GM21423 (cell line): Measurements from ENCODE around the gene GJC2.

Experiments used
- ATAC-seq: cut with Tn5 transposase; IDR thresholded peaks from one replicate; pipeline ENCODE4 v1.9.1; 2021; ENCODE audit warnings: mild to moderate bottlenecking, moderate library complexity; ENCODE audit not compliant: unreplicated experiment

The GJC2 gene

GRCh38 chr1:228156515-228156881 lies 6.8 kb downstream of the GJC2 start:
- no peak for ATAC-seq

- no peak for ATAC-seq
These were observed 7.4 kb downstream of the GJC2 start for GRCh38 chr1:228156941-228157728.

- no peak for ATAC-seq
These were observed 8.0 kb downstream of the GJC2 start for GRCh38 chr1:228157729-228158126.

DNA sequence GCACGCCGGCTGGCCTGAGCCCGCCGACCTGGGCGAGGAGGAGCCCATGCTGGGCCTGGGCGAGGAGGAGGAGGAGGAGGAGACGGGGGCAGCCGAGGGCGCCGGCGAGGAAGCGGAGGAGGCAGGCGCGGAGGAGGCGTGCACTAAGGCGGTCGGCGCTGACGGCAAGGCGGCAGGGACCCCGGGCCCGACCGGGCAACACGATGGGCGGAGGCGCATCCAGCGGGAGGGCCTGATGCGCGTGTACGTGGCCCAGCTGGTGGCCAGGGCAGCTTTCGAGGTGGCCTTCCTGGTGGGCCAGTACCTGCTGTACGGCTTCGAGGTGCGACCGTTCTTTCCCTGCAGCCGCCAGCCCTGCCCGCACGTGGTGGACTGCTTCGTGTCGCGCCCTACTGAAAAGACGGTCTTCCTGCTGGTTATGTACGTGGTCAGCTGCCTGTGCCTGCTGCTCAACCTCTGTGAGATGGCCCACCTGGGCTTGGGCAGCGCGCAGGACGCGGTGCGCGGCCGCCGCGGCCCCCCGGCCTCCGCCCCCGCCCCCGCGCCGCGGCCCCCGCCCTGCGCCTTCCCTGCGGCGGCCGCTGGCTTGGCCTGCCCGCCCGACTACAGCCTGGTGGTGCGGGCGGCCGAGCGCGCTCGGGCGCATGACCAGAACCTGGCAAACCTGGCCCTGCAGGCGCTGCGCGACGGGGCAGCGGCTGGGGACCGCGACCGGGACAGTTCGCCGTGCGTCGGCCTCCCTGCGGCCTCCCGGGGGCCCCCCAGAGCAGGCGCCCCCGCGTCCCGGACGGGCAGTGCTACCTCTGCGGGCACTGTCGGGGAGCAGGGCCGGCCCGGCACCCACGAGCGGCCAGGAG lies 8.6 kb downstream of the GJC2 start:
- ATAC-seq = no peak

DNA sequence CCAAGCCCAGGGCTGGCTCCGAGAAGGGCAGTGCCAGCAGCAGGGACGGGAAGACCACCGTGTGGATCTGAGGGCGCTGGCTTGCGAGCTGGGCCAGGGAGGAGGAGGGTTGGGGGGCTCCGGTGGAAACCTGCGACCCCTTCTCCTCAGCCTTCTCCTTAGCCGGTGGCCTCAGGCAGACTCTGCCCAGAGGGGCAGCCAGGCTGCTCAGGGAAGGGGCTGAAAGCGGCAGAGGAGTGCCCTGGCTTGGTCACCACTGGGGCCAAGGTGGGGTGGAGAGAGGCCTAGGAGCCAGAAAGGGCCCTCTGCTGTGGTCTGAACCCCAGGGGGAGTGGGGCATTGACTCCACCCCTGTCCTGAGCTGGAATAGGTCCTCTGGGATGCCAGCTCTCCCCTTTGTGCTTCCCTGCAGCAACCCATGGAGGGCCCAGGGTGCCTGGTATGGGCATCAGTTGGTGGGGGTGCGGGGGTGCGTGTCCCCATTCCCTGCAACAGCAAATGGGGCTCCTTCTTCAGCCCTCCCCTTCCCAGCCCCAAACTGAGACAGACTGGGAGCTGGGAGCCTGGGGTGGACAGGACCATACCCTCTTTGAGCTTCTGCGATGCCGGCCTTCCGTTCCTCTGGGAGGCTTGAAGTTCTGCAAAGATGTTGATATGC lies 9.4 kb downstream of the GJC2 start:
- ATAC-seq = no peak

DNA sequence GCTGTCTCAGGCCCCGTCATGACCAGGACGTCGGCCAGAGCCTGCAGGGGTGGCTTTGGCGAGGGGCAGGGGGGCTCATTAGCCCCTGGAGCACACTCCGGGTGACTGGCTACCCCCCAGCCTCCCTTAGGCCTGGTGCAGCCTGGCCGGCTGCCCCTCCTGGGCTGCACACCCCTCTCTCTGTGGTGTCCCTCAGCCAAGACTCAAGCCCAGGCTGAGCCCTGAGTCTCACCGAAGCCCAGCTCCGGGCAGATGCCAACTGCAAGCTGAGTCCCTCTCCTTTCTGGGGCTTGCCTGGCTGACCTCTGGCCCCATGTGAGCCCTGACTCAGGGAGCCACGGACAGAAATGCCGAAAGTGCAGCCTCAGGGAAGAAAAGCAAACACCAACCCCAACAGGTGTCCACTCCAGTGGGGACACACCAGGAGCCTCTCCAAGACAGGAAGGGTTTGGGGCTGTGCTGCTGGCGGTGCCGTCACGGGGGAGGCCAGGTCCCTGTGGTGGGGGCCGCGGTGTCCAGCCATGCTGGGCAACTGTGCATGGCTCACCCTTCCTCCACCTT lies 10.6 kb downstream of the GJC2 start:
- ATAC-seq = no peak

DNA sequence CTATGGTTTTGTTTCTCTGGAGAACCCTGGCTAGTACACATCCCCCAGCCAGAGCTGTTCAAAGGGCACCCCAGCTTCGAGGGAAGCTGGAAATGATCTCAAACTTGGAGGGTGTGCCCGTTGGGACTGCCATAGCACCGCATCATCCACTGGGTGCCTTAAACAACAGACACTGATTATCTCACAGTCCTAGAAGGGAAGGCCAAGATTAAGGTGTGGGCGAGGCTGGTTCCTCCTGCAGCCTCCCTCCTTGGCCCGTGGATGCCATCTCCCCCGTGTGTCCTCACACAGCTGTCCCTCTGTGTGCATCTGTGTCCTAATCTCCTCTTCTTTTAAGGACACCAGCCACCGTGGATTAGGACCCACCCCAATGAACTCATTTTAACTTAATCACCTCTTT lies 11.6 kb downstream of the GJC2 start:
- no peak for ATAC-seq

- no peak for ATAC-seq
These were observed 12.1 kb downstream of the GJC2 start for GRCh38 chr1:228161866-228162265.

DNA sequence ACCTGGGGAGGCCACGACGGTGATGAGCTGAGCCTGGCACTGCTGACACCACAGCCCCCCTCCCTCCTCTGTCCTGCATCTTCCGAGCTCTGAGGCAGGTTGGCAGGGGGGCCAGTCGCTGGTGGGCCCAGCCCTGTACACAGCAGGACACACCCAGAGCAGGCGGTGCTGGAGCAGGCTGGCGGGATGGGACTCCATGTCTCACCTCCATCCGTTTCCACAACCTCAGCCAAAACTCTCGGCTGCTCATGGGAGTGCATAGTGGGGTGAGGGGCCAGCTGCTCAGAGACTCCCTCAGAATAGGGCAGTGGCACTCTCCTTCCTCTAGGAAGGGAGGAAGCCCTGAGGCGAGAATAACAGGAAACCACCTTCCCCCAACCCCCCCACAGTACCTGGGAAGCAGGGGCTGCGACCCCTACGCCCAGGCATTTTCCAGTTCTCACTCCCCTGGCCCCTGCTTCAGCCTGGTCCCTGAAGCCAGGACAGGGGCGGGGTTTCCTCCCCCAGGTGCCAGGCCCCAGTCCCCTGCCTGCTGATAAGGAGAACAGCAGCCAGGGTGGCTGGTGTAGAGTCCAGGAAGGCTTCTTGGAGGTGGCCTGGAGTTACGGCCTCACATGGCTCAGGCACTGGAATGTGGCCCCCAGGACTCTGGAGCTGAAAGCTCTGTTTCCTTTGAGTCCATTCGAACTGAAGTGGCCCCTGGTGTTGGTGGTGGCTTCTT lies 12.7 kb downstream of the GJC2 start:
- ATAC-seq = no peak

GRCh38 chr1:228163007-228163753 lies 13.4 kb downstream of the GJC2 start:
- ATAC-seq = no peak

DNA sequence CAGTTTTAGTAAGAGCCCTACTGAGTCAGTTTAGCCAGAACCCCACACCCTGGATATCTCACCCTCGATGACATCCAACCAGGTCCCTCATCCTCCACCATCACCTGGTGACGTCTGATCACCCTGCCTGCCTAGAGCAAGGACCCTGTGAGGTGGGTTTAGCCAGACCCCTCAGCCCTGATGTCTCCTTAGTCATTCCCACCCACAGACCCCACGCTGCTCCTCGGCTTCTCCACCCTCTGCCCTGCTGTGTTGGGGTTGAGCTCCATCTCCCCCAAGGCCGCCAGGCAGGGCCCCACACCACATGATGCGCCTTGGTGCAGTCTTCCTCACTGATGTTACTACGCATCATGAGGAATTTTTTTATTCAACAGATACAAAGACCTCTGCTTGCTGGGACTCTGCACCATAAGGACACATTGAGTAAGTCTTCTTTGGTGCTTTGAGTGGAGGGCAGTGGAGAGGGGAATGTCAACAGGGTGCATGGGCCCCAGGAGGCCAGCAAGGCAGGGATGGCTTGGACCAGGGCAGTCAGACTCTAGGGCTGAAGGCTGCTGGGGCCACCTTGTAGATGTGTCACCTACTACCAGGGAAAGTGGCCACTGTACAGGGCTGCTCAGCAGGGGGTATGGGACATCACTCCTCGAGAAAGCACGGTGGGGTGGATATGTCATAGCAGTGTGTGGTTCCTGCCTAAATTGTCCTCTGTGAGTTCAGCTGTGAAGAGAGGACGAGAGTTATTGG lies 14.2 kb downstream of the GJC2 start:
- no peak for ATAC-seq

DNA sequence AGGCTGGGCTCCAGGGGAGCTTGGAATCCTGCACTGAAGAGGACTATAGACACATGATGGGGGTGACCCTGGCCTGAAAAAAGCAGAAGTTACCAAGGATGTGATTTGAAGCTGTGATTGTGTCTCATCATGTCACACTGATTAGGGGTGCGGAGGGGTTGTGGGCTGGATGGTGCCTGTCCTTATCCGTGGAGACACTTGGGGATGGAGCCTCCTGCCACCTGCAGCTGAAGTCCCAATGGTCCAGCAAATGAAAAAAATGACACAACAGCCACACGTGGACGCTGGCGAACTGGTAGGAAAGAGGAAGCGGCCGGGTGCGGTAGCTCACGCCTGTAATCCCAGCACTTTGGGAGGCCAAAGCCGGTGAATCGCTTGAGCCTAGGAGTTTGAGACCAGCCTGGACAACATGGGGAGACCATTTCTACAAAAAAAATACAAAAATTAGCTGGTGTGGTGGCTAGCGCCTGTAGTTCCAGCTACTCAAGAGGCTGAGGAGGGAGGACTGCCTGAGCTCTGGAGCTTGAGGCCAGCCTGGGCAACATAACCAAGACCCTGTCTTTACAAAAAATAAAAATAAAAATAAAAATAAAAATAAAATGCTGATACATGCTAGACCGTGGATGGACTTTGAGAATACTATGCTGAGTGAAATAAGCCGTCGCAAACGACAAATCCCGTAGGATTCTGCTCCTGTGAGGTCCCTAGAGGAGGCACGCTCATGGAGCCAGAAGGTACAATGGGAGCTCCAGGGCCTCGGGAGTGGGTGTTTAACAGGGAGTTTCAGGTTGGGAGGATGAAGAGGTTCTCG lies 15.0 kb downstream of the GJC2 start:
- ATAC-seq = no peak

- peak; percentile 80 for ATAC-seq
These were observed 15.8 kb downstream of the GJC2 start, which contains the start of gene IBA57 for GRCh38 chr1:228165372-228166169. Gene IBA57 (plus strand): TSS chr1:228165804. CDS start chr1:228165817, 13 bp downstream.

GRCh38 chr1:228166170-228166936 lies 16.6 kb downstream of the GJC2 start:
- peak; percentile 8 for ATAC-seq

GRCh38 chr1:228168563-228169270 lies 19.0 kb downstream of the GJC2 start:
- ATAC-seq = no peak

DNA sequence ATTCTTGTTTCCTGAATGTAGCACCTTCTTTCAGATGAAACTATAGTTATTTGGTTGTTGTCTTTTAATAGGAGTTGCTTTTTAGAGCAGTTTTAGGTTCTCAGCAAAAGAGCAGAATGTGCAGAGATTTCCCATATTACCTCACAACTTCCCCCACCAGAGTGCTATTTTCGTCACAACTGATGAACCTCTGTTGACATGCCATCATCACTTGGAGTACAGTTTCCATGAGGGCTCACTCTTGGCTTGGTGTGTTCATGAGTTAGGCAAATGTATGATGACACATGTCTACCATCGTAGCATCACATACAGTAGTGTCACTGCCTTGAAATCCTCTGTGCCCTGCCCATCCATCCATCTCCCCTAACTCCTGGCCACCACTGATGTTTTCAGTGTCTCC lies 19.6 kb downstream of the GJC2 start:
- ATAC-seq = no peak
